NCI-H2029 (cell line): ENCODE results near the gene APOL1.

Experiments
- DNase-seq: peaks from one replicate; lab custom pipeline; 2025; lab: John Stamatoyannopoulos, UW

Gene APOL1

DNA sequence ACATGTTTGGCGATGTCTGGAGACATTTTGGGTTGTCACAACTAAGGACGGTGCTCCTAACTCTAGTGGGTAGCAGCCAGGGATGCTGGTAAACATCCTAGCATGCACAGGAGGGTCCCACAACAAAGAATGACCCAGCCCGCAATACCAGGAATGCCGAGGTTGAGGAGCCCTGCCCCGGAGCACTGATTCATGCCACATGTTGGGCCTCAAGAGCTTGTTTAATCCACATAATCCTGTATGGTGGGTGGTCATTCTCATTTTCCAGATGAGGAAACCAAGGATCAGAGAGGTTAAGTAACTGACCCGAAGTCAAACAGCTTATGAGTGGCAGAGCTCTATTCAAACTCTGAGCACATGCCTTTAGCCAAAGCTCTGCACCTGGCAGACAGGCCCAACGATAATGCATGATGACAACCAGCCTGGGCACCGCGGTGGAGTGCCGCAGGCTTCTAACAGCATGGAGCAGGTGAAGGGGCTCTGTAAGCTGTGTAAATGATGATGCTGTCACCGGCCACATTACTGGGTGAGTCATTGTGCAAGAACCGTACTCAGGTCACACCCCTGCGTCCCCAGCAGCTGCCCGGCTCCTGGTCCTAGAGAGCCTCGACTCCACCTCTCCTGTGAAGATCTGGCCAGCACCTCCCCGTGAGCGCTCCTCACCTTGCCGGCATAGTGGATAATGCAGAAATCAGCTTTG is 58.6 kb downstream of the APOL1 start:
- DNase-seq = no peak

DNA sequence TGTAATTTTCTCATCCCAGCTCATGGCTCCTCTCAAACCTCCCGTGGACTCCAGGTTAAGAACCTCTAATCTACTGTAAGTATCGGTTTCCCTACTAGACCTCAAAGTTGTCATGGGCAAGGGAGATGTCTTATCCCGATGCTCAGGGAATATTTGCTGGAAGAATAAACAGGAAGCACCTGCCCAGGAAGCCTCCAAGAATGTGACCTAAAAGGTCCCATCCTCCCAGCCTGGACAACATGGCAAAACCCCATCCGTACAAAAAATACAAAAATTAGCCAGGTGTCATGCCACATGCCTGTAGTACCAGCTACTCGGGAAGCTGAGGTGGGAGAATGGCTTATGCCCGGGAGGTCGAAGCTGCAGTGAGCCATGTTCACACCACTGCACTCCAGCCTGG is 62.4 kb downstream of the APOL1 start:
- DNase-seq = no peak

GRCh38 chr22:36316419-36316818 is 63.5 kb downstream of the APOL1 start:
- no peak for DNase-seq
